Left kidney (tissue), 2 donors: ENCODE data around the gene FAM168B. TPM values are rescaled to one million over a fixed set of nuclear protein-coding genes. Genes with fewer than 3 reads are reported as not detected.

ENCODE experiments used
- DNase-seq: peaks from one replicate; pipeline ENCODE4 v3.0.0-alpha.2; 2013
- polyA plus RNA-seq: library from polyadenylated mRNA; unstranded; fragments of 120-200 nt; gene quantifications from one replicate; pipeline ENCODE4 v1.2.1, GENCODE V29; 2013; ENCODE audit not compliant: insufficient read length

FAM168B gene
- polyA plus RNA-seq, 1 donor, result 121 TPM

DNA sequence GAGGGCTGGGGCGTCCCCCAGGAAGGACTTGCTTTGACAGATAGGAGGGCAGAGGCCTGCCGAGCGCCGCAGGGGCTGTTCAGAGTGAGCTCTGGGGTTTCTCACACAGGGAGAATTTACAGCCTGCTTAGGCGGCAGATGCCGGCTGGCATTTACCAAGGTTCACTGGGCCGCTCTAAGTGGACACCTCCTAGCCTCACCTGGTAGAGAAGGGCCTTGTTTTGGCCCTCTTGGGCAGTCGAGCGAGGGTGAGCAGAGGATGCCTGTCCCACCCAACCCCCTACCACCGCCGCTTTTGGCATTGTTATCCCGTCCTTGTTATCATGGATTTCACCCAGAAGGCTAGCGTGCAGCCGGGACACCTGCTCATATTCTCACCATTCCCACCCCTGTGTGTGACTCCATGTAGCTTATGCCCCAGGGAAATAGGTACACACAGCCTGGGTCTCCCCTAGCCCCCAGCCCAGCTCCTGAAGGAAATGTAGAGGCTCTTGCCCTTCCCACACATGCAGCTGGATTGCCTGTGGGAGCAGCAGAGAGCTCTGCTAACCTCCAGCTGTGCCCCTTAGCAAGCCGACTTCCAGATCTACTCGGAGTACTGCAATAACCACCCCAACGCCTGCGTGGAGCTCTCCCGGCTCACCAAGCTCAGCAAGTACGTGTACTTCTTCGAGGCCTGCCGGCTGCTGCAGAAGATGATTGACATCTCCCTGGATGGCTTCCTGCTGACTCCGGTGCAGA lies 52.4 kb downstream of the FAM168B start:
- no peak for DNase-seq

DNA sequence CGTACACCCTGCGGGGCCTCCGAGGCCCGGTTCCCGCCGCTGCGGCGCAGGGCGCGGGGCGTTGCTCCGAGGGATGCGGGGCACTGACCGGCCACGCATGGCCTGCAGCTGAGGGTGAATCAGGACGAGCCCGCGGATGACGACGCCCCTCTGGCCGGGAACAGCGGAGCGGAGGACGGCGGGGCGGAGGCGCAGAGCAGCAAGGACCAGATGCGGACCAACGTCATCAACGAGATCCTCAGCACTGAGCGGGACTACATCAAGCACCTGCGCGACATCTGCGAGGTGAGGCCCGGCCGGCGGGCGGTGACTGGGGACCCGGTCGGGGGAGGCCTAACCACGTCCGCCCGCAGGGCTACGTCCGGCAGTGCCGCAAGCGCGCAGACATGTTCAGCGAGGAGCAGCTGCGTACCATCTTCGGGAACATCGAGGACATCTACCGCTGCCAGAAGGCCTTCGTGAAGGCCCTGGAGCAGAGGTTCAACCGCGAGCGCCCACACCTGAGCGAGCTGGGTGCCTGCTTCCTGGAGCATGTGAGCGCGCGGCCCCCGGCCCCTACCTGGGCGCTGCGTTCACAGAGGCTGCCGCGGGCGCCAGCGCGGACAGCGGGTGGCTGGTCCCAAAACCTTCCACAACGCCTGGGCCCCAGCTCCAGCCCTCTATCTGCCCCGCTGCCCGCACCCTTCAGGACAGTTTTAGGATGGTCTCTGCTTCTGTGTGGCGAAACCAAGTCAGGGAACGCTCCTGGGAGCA lies 53.2 kb downstream of the FAM168B start:
- DNase-seq, result no peak

DNA sequence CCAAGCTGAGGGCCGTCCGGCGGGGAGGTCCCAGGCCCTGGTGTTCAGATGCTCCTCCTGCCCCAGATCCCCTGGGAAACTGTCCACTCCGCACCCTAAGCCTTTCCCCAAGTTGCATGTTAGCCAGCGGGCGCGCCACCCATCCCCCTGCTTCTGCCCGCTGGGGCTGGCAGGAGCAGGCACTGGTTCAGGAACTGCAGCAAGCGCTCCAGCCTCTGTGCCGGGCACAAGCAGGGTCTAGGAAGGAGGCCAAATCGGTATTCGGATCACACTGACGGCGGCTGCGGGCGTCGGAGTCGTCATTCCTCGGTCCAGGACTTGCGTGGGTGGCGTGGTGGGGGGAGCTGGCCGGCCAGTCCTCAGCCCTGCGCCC lies 53.7 kb downstream of the FAM168B start:
- no peak for DNase-seq

DNA sequence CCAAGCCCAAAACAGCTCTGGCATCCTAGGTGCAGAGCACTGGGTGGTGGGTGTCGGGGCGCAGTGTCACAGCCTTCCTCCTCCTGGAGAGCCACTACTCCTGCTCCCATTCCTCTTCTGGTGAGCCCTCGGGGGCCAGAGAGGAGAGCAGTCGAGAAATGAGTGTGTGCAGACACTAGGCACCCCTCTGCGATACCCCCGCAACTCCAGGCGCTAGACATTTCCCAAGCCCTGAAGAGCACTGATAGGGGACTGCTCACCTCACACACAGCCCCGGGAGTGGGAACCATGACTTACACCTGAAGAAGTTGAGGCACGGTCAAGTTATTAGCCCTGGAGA lies 54.2 kb downstream of the FAM168B start:
- DNase-seq, result no peak

DNA sequence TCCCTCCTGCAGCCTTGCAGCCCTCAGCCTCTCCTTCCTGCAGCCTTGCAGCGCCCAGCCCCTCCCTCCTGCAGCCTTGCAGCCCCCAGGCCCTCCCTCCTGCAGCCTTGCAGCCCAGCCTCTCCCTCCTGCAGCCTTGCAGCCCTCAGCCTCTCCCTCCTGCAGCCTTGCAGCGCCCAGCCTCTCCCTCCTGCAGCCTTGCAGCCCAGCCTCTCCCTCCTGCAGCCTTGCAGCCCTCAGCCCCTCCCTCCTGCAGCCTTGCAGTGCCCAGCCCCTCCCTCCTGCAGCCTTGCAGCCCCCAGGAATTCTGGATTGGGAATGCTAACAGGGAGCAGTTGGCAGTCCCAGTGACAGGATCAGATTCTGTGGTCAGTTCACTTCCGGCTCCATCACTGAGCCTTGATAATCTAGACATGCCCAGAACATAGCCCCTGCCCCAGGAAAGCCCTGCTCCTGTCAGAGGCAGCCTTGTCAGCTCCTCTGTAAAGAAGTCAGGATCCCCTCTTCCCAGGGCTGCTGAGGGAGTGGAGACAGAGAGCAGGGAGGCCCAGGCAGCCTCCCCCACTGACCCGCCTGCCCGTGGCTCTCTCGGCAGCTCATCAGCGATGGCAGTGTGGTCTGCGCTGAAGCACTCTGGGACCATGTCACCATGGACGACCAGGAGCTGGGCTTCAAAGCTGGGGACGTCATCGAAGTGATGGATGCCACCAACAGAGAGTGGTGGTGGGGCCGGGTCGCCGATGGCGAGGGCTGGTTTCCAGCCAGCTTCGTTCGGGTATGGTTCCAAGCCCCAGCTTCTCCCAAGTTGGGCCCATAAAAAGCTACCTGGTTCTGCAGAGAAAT lies 54.8 kb downstream of the FAM168B start:
- DNase-seq, result no peak

DNA sequence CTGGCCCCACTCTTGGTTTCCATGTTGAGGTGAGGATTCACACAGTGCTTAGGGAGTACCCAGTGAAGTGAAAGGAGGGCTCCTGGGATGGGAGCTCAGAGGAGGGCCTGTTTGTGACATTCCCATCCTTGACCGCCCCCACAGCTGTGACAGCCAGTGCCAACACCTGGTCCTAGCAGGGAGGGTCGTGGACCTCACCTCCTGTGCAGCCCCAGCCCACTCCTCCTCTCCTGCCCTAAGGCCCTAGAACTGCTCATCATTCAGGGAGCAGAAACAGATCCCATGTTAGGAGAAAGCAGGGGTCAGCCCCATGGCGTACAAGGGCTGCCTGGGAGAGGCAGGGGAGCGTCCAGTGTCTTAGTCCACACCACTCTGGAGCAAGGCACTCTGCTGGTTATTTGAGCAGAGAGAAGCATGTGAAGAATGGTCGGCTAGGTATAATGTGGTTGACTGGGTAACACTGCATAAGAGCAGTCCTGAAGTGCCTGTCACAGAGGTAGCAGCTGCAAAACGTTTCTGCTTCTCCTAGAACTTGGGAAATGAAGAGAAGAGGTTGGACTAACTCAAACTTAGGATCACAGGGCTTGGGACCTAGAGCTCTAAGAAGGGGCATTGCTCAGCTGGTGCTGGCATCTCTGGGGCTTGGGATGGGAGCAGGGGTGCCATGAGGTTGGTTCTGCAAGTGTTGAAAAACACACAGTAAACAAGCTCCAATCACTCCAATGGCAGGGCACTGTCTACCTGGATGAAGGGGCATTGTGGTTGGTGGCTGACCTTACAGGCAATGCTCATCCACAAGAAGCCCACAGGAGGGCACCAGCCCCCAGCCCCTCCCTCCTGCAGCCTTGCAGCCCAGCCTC lies 55.6 kb downstream of the FAM168B start:
- no peak for DNase-seq

DNA sequence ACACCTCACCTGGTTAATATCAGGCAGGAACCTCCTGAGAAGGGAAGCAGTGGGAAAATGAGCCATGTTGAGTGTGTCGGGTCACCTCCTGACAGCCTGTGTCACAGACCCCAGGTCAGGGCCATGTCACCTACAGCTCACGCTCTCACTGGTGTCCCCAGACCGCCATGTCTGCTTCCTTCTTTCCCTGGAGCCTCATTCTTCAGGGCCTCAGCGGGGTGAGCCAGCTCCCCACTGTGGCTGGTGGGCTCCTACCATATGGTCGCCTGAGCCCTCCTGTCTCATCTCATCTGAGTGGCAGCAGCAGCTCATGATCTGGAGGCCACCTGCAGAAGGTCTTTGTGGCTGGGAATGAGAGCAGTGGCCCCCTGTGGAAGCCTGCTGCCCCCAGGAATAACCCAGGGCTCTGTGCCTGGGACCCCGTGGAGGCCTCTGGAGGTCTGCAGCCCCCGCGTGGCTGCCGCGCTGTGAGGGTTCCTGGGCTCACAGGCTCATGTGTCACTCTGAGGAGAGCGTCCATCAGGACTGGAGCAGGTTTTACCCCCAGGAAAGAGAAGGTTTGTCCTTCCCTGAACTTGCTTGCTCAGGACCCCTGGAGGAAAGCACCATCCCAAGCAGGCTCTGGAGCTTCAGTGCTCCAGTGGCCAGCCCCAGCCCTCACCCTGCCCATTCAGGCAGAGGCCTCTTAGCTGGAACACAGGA lies 56.4 kb downstream of the FAM168B start:
- DNase-seq, result no peak

DNA sequence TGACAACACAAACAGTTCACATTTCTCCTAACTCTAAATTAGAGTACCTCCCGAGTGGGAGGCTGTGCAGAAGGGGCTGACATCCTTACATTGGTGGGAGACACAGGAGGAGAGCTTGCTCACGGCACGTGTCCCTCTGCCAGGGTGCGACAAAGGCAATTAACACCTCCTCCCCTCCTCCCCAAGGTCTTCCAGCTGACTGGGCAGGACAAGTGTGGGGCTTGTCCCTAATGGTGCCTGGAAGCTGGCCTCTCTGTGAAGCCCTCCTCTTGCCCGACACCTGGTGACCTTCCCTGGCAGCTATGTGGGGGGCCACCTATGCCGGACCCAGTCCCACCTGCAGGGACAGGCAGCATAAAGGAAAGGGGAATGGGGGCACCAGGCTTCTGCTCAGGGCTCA lies 57.0 kb downstream of the FAM168B start:
- DNase-seq, result no peak

DNA sequence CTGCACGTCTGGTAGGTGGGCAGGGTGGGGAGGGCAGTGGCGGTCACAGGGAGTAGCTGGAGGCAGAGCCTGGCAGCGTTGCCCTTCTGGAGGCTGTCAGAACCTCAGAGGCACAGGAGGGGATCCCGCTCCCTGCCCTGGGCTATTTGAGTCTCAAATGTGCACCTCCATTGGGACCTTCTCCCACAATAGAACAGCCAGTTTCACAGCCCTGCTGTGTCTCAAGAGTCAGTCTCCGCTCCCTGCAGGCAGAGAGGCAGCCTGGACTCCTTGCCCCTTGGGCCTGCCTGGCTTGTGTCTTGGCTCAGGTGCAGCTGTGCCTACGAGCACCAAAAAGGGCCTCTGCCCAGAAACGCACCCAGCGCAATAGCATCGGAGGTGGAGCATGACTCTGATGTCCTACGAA lies 57.4 kb downstream of the FAM168B start:
- no peak for DNase-seq

DNA sequence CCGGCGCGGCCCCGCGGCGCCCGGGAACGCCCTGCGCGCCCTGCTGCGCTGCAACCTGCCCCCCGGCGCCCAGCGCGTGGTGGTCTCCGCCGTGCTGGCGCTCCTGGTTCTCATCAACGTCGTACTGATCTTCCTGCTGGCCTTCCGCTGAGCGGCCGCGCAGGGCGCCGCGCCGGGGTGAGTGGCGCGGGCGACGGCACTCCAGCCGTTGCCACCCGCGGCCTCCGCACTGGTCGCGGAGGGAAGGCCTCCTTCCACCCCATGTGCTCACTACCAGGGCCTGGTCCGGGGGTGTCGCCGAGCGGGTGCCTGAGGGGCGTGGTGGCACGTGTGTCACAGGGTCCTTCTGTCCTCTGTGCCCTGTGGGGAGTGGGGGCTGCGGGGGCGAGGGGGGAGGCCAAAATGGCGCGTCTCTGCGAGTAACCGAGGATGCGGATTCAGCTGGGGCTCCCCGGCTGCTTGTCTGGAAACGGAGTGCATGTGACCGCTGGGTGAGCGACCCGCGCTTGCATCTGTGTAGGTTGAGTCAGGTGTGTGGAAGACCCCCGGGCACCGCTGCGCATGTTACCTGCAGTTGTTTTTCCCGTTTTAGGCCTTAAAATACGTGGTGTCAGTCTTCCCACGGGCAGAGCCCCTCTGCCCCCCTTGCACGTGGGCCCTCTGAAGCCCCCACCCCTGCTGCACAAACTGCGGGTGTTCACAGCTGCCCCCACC lies 58.0 kb downstream of the FAM168B start:
- no peak for DNase-seq

DNA sequence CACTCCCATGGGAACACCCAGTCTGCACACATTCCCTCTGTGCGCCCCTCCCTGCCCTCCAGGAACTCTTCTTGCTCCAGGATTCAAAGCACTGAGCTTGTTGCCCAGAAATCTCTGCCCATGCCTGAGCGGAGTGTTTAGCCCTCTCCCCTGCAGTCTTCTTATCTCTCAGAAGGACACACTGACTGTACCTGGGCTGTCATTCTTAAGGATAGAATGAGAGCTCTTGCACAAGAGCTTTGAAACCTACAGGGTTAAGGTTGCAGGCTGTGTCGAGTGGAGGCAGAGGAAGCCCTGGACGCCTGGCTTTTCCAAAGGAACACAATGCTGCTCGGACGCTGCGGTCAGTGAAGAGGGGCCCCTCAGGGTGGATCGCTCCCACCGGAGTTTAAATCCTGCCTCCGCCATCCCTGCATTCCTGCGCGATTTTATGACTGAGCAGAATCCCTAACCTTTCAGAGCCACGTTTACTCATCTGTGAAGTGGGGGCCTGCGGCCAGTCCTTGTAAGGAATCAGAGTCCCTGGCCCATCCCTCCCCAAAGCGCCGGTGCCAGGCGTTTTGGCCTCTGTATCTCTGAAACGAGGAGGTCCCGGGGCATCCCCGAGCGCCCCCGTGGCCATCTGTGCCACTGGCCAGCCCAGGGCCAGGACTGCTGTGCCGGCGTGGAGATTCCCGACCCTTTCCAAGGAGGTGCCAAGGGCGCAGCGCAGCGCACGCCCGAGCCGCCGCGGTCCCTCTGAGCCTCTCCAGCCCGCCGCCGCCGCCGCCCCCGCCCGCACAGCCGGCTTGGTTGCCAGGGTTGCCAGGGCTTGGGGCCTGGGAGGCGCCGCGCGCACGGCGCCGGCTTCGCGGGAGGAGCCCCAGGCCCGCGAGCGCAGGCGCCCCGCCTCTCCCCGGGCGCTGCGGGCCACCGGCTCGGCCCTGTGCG lies 58.9 kb downstream of the FAM168B start:
- DNase-seq, result no peak

DNA sequence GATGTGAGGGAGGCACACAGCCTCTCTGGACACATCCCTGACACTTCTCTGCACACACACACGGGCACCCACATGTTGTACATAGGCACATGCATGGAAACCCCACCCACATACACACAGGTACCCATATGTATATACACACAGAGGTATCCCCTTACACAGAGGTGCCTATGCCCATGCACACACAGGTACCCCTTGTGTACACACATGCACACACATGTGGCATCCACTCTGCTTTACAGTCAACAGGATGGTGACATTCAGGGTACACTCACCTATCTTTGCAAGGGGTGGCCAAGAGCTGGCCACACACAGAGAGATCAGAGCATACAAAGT lies 59.5 kb downstream of the FAM168B start:
- no peak for DNase-seq

DNA sequence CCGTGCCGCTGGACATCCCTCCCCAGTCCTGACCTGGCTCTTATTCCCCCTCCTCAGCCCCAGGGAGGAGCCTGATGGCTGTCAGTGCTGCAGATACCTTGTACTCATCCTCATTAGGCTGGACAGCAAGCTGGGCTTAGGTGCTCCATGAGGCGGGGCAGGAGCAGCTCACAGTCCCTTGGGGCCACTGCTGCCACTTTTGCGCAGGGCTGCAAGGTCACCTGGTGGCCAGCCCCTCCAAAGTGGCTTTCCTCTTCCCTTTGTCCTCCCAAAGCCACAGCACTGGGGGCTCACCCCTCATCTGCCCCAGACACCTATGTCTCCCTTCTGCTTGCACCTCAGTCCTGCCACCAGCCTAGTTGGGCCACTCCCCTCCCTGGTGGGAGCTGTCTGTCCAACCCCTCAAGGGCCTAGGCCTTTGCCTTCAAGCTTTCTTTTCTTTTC lies 60.8 kb downstream of the FAM168B start:
- DNase-seq, result no peak

DNA sequence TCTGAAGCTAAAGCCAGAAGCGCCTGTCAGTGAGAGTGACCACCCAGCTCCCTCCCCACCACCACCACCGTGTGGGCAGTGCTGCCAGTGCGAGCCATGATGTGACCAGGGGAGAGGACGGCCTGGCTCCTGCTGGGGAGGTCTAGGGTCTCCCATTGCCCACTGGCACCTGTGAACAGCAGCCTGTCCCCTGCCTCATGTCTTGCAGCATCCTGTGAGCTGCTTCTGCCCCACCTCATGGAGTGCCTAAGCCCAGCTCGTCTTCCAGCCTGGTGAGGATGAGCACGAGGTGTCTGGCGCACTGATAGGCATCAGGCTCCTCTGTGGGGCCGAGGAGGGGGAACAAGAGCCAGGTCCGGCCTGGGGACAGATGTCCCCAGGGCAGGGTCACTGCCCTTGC lies 61.4 kb downstream of the FAM168B start:
- DNase-seq, result no peak

DNA sequence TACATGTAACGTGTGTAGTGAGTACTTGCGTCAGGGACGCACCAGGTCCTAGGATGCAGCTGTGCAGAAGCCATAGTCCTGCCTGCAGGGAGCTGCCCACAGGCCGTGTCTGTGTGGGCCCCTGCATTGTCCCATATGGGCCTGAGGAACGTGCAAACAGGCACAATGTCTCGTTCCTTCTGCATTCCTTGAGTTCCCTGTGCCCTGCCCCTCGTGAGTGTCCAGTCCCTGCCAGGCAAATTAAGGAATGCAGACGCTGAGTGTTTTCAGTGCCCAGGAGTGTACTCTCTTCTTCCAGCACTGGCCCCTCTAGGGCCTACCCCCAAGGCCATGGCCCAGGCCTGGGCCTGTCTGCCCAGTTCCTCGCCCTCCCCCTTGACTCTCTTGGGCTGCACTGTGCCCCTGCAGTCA lies 61.8 kb downstream of the FAM168B start:
- DNase-seq, result no peak

DNA sequence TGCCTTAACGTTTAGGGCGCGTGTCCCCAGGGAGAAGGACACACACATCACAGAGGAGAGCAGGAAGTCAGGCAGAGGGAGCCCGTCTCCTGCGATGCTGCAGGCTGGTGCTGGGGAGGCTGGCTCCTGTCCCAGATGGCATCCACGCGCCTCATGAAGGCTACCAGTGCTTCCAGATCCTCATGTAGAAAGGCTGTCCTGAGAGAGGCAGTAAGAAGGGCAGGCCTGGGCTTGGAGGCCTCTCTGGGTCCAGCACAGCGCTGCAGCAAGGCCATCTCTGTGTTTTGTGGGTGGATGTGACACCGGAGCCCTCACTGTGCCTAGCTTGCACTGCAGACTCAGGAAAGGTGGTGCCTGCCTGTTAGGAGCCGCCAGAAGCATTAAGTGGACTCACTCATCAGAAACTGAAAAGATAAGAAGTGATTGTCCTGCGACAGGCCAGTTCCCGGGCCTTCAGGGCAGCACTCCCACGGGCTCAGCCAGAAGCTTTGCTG lies 62.7 kb downstream of the FAM168B start:
- no peak for DNase-seq

DNA sequence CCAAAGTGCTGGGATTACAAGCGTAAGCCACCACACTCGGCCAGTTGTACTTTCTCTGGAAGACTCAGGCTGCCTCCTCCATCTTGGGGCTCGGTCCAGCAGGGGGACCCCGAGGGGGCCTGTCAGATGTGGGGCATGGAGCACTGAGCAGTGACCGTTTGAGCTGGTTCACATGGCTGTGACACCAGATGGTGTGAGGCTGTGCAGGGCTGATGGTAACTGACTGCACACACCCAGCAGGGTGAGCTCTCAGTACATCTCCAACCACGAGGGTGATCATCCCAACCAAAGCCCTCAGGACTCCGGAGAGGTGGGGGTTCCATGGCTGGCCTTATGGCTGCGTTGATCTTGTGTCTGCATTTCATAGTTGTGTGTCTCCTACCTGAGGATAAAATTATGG lies 63.4 kb downstream of the FAM168B start:
- DNase-seq, result no peak

DNA sequence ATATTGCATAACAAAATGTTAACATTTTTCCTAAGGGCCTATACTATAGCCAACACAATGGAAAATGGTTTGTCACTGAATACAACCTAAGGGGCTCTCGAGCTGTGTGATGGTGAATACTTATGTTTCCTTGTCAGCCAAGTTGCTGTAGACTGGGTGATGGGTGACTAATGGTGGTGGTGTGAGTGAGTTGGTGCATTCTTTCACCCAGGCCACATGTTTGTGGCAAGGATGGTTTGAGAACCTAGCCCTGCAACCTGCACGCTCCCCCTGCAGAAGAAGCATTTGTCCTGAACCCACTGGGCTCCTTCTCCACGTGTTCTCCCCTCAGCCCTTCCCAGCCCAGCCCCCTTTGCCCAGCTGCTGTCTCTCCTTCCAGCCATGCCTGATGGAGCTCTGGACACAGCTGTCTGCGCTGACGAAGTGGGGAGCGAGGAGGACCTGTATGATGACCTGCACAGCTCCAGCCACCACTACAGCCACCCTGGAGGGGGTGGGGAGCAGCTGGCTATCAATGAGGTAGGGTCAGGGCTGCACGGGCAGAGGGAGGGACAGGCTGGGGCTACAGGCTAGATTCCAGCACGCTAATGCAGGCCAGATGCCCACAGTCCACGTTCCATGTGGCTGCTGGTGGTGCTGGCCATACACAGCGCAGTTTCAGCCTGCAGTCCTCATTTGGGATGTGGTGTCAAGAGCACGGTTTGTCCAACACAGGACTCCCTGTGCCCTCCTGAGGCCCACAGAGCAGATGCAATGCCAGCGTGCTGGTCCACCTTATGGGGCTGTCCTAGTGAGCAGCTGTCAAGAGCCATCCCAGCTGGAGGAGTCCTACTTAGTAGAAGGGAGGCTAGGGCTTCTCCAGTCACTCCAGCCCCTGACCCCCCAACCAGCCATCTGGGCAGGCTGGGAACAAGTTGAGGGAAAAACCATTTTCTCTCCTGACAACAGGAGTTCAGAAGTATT lies 65.4 kb downstream of the FAM168B start:
- DNase-seq, result no peak
